Ovary (tissue), 3 donors: Measurements from ENCODE around the gene CPA5.

Experiments used
- CTCF ChIP-seq, 3 donors: fragments of 450-650 bp in 2 of 3; fragments of 200-600 bp in 1 of 3; IDR thresholded peaks; one replicate each; pipeline versions ENCODE4 v1.5.1 to v1.8.0; 2016 to 2022; ENCODE audit warnings: antibody characterized with exemption in 3 of 3, mild to moderate bottlenecking in 1 of 3
- EP300 ChIP-seq: sonication (generic); formaldehyde crosslinking; IDR thresholded peaks from one replicate; pipeline ENCODE4 v1.6.1; 2017; ENCODE audit warnings: antibody characterized with exemption
- POLR2A ChIP-seq: fragments of 450-650 bp; IDR thresholded peaks from one replicate; pipeline ENCODE4 v1.6.1; 2017; ENCODE audit warnings: antibody characterized with exemption, mild to moderate bottlenecking, moderate library complexity
- donor health status: DM: no; HTN: no; CAD: no.

- TF ChIP-seq EP300 (no peak), POLR2A (no peak), CTCF (IDR thresholded peaks at IDR 0.05) (no peak)
Observed at GRCh38 chr7:130350945-130351790, 6.6 kb downstream of the CPA5 start.
